NCI-H2196 treated with DMSO at 0.1 percent for 48 hours (cell line): ENCODE results near the gene C3orf62.

ENCODE experiments used
- DNase-seq: peaks from one replicate; lab custom pipeline; 2025; ENCODE audit not compliant: unreplicated experiment; lab: John Stamatoyannopoulos, UW

C3orf62 gene

GRCh38 chr3:49276475-49277382 is at the start of gene C3orf62:
TSS of gene C3orf62 (minus strand) at chr3:49277232. CDS start at chr3:49276872, 360 bp downstream.
- DNase-seq: no peak

GRCh38 chr3:49324768-49325167 is 47.7 kb upstream of the C3orf62 start:
- DNase-seq: no peak

GRCh38 chr3:49316696-49317457 is 39.8 kb upstream of the C3orf62 start:
- no peak for DNase-seq

- no peak for DNase-seq
Measured at GRCh38 chr3:49313896-49314688, 37.1 kb upstream of the C3orf62 start.

DNA sequence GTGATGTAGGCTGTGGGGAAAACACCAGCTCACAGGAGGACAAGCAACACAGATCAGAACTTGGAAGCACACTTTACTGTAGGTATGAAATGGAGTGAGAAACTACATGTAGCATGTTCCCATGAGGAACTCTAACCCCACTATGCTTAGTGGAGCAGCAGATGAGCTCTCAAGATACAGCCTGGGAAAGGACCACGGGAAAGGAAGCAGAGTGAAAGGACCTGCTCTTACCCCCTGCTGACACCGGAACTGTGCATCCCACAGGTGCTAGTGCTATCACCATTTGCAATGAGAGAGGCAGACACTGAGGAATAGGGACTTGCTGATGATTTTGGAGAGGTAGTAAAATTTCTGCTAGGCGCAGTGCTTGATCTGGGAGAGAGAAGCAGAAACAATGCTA is 34.3 kb upstream of the C3orf62 start:
- DNase-seq: no peak

DNA sequence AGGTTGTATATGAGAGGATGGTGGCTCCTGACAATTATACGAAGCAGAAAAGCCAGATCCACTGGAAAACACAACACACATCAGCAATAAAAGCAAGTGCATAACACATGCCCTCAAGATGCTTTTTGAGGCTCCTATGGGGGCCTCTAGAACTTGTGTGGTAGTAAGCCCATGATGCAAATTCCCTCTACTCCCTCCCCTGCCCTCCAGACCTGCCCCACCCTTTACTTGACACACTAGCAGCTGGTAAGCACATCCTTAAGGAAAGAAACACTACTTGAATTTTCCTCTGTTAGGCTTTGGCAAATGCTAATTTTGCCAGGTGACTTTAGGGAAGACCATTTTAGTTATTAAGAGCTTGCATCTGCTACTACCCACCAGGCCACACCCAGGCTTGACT is 33.6 kb upstream of the C3orf62 start:
- no peak for DNase-seq

DNA sequence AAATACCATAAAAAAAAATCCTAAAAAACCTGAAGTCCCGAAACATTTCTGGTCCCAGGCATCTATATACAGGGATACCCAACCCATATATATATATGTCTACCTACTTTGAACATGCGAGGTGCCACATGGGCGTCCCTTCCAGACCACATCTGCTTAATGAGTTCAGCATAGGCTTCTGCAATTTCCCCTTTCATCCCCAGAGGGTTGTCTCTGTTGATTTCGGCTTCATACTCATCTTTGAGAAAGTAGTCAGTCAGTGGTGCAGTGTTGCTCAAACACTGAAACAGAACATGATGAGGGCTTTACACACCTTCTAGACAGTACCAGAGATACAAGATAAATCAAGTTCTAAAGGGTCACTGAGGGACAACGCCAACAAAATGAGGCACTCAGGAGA is 28.6 kb upstream of the C3orf62 start:
- no peak for DNase-seq

- DNase-seq: no peak
Measured at GRCh38 chr3:49302613-49303012, 25.6 kb upstream of the C3orf62 start.

GRCh38 chr3:49300595-49300994 is 23.6 kb upstream of the C3orf62 start:
- DNase-seq: no peak

- no peak for DNase-seq
Measured at GRCh38 chr3:49298511-49298910, 21.5 kb upstream of the C3orf62 start.

- DNase-seq: no peak
Measured at GRCh38 chr3:49296781-49297411, 19.9 kb upstream of the C3orf62 start.

DNA sequence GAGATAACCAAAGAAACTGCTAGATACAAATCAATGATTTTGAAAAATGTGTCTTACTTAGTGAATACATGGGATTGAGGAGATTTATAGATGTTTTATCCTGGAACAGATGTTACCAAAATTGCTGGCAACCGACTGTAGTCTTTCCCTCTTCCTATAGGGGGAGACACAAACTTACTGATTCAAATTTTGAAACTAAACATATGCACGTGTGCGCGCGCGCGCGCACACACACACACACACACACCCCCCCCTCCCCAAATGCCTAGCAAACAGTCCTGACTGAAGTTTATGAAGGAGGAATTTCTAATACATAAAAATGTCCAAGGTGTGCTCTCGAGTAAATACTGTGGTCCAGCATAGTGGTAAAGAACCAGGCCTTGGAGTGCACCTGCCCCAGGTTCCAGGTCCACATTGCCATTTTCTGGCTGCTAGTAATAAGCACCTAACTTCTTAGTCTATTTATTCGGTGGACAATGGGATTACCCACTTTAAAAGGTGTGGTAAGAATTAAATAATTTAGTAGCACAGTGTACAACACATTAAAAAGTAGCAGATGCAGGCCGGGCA is 18.5 kb upstream of the C3orf62 start:
- DNase-seq: no peak

GRCh38 chr3:49294343-49294742 is 17.3 kb upstream of the C3orf62 start:
- DNase-seq: no peak

- no peak for DNase-seq
Measured at GRCh38 chr3:49283997-49284396, 7.0 kb upstream of the C3orf62 start.

DNA sequence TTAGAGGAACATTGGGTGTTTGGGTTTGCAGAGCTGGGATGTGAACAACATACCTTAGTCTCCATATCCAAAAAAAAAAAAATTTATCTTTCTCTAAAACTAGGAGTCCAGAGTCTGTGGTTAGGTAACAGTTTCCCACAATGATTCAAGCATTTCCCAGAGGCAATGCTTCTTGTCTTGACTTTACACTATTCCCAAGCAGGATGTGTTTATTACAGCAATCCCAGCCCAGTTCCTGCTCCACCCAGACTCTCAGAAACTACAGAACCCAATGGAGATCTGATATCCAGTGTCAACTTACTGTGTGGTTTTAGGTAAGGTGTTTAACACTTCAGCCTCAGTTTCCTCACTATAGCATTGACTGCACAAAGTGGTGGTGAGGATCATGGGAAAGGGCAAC is 2.3 kb upstream of the C3orf62 start:
- no peak for DNase-seq

DNA sequence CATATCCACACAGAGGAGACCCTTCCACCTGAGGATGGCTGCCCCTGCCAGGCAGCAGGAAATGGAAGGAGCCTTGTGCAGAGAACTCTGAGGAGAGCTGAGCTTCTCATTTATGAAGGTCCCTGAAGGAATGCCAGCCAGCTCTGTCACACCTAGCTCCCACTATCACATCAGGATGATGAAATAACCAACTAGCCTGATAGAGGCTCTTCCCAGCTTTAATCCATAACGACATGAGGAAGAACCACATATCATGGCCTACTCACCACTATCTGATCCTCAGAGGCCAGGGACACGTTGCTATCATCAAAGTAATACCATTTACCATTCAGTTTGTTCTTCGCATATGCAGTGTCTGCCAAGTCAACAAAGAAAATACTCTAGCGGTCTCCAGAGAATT is 1.5 kb upstream of the C3orf62 start:
- DNase-seq: no peak

- no peak for DNase-seq
Measured at GRCh38 chr3:49277383-49277775, 347 bp upstream of the C3orf62 start.

DNA sequence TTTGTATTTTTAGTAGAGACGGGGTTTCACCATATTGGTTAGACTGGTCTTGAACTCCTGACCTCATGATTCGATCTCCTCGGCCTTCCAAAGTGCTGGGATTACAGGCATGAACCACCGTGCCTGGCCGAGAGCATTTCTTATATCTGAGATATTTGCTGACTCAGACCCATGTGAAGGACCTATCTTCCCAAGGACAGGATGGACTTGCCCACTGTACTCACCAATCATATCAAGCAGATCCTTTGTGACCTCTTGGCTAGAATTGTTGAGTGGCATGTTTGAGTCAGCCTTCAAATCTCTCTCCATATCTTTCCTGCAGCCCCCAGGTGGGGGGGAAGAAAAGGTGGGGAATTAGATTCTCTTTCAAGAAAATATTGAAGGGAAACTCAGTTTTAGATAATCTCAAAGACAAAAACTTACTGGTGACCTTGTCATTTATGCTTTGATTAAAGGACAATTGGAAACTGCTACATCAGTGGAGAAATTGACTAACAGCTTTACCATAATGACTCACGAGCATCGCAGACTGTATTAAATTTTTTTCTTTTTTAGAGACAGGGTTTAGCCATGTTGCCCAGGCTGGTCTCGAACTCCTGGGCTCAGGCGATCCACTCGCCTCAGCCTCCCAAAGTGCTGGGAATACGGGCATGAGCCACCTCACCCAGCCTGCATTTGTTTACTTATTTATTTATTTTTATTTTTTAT is 3.1 kb downstream of the C3orf62 start:
- no peak for DNase-seq

- DNase-seq: no peak
Measured at GRCh38 chr3:49271047-49271446, 6.0 kb downstream of the C3orf62 start.

DNA sequence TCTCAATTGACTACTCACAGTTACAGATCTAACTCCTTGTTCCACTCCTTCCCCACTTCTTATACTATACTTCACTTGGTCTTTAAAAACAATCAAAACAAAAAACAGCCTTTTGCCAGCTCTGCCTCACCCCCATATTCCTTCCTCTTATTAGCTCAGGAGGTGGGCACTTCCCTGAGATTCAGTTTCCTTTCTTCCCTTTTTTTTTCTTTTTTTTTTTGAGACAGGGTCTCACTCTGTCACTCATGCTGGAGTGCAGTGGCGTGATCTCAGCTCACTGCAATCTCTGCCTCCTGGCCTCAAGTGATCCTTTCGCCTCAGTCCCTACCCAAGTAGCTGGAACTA is 6.9 kb downstream of the C3orf62 start:
- no peak for DNase-seq
